Inferior parietal cortex (tissue), 1 donor: ENCODE measurements around the gene SEC22C.

ENCODE experiments used
- DNase-seq: peaks from one replicate; pipeline ENCODE4 v3.0.0-alpha.2; 2016; ENCODE audit errors: extremely low spot score

SEC22C gene

DNA sequence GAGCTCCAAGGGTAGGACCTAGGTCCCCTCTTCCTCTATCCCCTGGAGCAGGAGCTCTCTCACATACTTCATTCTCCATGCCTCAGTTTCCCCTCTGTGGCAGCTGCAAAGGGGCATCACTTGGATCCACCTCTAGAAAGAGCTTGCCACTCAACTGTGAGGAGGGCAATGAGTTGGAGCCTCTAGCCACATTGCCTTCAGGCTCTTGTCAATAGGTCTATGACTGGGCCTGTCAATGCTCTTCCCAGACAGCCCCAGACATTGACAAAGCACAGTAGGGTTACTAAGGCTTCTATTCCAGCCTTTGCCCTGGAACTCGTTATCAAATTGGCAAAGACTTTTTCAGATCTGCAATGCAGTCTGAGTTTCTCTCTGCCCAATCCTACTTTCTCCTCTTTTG, 83.7 kb downstream of the SEC22C start:
- no peak for DNase-seq
